ENCODE measurements around the gene PRMT7.

DNA sequence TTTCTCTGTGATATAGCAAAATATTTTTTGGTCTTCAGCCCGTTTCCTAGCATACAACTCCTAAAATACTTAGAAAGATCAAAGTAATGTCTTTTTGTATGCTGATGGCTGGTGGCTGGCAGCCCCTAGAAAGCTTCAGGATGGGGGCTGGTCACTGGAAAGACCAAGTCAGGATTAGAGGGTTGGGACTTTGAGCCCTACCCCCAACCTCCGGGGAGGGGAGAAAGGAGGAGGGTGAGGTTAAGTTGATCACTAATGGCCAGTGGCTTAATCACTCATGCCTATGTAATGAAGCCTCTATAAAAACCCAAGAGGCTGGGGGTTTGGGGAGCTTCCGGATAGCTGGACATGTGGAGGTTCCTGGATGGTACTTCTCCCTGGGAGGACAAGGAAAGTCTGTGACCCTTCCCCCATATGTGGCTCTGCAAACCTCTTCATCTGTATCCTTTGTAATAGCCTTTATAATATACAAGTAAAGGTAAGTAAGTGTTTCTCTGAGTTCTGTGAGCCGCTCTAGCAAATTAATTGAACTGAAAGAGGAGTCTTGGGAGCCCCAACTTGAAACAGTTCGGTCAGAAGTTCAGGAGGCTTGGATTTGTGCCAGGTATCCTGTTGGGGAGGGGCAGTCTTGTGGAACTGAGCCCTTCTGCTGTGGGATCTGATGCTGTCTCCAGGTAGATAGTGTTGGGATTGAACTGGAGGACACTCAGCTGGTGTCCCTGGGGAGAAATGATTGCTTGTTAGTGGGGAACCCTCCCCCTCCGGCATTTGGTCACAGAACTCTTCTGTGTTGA is 43.0 kb upstream of the PRMT7 start:
- TF ChIP-seq CTCF (IDR thresholded peaks at IDR 0.05; ENCODE audit: borderline replicate concordance, extremely low read depth, low read length, poor library complexity, severe bottlenecking) (no peak), EZH2 (IDR thresholded peaks at IDR 0.05; ENCODE audit: borderline replicate concordance, low read depth, low read length, severe bottlenecking) (no peak)

Data from DND-41 (cell line).